A549 treated with Hydrocortisone at 1 μM for 4 hours (cell line): ENCODE data around the gene CXCL12. TPM values are rescaled to one million over a fixed set of nuclear protein-coding genes. Genes with fewer than 3 reads are reported as not detected.

ENCODE experiments used
- total RNA-seq: library from RNA; stranded (reverse); fragments of 200-300 nt; extraction: Qiagen RNA extraction; gene quantifications from 5 replicates; pipeline ENCODE4 v1.2.3, GENCODE V29; 2022

CXCL12 gene
- 0.06 to 0.24 TPM (median 0.13 TPM) in 5 replicates for total RNA-seq

GRCh38 chr10:44385026-44385695, at the start of gene CXCL12:
CXCL12 (minus strand) TSS chr10:44385097; CDS start chr10:44385005, 92 bp downstream.

